PC-9 (cell line): ENCODE data around the gene TRAF4.

Experiments used
- EZH2 ChIP-seq: fragments of 200-600 bp; sonication (generic); IDR thresholded peaks from 2 replicates; pipeline ENCODE4 v1.8.0; 2017; ENCODE audit warnings: antibody characterized with exemption, low read depth
- TF ChIP-seq, protein P1 (sequence below): fragments of 200-600 bp; sonication (generic); conservative IDR thresholded peaks from 2 replicates; pipeline ENCODE4 v1.6.1; 2017; ENCODE audit warnings: mixed run types, antibody characterized with exemption, mild to moderate bottlenecking, moderate library complexity

DNA sequence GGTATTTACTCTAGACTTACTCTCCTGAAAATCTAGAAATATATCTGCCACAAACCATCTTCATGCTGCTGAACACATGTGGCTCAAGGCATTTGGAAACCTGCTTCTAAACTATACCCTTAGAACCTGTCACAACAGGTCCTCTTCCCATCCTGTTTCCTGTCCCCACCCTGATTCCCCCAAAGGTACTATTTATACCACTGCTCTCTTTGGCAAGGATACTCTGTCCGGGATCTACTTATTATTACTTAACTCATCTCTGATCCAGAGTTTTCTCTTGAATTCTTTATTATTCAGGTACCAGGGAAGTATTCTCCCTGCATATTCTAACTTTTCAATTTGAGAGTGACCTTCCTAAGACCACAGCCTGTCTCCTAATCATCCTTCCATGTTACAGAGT is 33.4 kb downstream of the TRAF4 start:
- TF ChIP-seq, protein P1, sequence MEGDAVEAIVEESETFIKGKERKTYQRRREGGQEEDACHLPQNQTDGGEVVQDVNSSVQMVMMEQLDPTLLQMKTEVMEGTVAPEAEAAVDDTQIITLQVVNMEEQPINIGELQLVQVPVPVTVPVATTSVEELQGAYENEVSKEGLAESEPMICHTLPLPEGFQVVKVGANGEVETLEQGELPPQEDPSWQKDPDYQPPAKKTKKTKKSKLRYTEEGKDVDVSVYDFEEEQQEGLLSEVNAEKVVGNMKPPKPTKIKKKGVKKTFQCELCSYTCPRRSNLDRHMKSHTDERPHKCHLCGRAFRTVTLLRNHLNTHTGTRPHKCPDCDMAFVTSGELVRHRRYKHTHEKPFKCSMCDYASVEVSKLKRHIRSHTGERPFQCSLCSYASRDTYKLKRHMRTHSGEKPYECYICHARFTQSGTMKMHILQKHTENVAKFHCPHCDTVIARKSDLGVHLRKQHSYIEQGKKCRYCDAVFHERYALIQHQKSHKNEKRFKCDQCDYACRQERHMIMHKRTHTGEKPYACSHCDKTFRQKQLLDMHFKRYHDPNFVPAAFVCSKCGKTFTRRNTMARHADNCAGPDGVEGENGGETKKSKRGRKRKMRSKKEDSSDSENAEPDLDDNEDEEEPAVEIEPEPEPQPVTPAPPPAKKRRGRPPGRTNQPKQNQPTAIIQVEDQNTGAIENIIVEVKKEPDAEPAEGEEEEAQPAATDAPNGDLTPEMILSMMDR, result no peak
- no peak for TF ChIP-seq EZH2
